Esophagus muscularis mucosa (tissue), 3 donors: ENCODE data around the gene WNT1.

Experiments
- POLR2A ChIP-seq: fragments of 450-650 bp; IDR thresholded peaks from one replicate; pipeline ENCODE4 v1.6.1; 2017; ENCODE audit warnings: antibody characterized with exemption, moderate library complexity, mild to moderate bottlenecking, low read depth
- POLR2AphosphoS5 ChIP-seq, 2 donors: sonication (generic); formaldehyde crosslinking; IDR thresholded peaks; one replicate each; pipeline ENCODE4 v1.6.1; 2017; ENCODE audit warnings: antibody characterized with exemption in 2 of 2
- TF ChIP-seq, protein P1 (sequence below), 3 experiments: fragments of 200-600 bp in 2 of 3; fragments of 450-650 bp in 1 of 3; sonication (generic) in 2 of 3; IDR thresholded peaks; one replicate each; pipeline ENCODE4 v1.5.1; 2017 to 2019; ENCODE audit warnings: antibody characterized with exemption in 3 of 3, mild to moderate bottlenecking in 2 of 3, moderate library complexity in 1 of 3

DNA sequence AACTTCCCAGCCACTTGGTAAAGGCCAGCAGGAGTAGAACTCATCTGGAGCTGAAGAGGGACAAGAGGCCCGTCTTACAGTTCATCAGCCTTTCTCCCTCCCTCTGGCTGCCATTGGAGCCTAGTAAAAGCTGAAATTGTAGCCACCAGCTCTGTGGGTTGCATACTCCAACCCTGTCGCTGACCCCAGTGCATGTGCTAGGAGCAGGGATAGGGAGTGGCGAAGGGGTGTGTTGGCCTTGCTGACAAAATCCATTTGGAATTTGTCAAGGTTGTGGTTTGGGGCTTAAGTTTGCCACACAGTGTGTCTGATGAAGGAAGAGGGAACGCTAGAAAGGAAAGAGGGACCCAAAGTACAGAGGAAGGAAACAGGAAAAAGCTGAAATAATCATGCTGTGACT lies 16.8 kb upstream of the WNT1 start:
- TF ChIP-seq, protein P1, sequence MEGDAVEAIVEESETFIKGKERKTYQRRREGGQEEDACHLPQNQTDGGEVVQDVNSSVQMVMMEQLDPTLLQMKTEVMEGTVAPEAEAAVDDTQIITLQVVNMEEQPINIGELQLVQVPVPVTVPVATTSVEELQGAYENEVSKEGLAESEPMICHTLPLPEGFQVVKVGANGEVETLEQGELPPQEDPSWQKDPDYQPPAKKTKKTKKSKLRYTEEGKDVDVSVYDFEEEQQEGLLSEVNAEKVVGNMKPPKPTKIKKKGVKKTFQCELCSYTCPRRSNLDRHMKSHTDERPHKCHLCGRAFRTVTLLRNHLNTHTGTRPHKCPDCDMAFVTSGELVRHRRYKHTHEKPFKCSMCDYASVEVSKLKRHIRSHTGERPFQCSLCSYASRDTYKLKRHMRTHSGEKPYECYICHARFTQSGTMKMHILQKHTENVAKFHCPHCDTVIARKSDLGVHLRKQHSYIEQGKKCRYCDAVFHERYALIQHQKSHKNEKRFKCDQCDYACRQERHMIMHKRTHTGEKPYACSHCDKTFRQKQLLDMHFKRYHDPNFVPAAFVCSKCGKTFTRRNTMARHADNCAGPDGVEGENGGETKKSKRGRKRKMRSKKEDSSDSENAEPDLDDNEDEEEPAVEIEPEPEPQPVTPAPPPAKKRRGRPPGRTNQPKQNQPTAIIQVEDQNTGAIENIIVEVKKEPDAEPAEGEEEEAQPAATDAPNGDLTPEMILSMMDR (IDR thresholded peaks at IDR 0.05): no peak
- TF ChIP-seq POLR2AphosphoS5 (IDR thresholded peaks at IDR 0.05) (no peak), POLR2A (no peak)
